B cell (primary cell): ENCODE results near the gene SMYD2.

ENCODE experiments used
- EZH2 ChIP-seq: IDR thresholded peaks from 2 replicates; pipeline ENCODE4 v1.6.1; 2012; ENCODE audit warnings: borderline replicate concordance, low read depth, mild to moderate bottlenecking, moderate library complexity, low read length; ENCODE audit not compliant: insufficient read depth, poor library complexity, severe bottlenecking
- TF ChIP-seq, protein P1 (sequence below): fragments of 200-600 bp; IDR thresholded peaks from one replicate; pipeline ENCODE4 v1.8.0; 2022; ENCODE audit warnings: antibody characterized with exemption, mild to moderate bottlenecking

DNA sequence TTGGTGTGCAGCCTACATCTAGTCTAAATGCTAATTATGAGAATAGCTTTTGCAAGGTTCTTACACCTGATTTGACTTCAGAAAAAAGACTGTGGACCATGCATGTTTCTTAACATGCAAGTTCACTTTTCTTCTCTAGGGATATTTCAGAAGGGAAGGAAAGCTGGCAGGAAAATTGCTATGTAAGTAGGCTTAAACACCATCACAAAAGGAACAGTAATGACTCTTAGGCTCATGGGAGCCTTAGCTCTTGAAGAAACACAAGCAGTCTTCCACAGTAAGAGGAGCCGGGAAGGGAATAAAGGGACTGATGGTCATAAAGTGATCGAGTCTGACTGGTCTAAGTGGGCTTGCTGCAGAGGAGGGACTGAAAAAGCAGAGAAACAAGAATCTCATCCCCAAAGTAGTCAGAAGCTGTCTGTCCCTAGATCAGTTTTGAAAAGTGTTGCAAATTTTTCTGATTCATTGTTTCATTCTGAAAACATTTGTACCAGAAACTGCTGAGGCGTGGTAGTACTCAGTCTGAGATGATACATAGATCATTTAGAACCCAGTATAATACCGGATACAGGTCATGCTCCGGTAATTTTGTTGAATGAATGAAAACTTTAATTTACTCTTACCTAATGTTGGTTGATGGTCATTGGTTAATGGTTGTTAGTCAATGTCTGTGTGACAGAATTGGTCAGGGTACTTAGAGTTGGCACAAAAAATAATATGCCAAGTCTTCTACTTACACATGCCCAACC lies 40.9 kb downstream of the SMYD2 start:
- no peak for TF ChIP-seq EZH2
- TF ChIP-seq, protein P1, sequence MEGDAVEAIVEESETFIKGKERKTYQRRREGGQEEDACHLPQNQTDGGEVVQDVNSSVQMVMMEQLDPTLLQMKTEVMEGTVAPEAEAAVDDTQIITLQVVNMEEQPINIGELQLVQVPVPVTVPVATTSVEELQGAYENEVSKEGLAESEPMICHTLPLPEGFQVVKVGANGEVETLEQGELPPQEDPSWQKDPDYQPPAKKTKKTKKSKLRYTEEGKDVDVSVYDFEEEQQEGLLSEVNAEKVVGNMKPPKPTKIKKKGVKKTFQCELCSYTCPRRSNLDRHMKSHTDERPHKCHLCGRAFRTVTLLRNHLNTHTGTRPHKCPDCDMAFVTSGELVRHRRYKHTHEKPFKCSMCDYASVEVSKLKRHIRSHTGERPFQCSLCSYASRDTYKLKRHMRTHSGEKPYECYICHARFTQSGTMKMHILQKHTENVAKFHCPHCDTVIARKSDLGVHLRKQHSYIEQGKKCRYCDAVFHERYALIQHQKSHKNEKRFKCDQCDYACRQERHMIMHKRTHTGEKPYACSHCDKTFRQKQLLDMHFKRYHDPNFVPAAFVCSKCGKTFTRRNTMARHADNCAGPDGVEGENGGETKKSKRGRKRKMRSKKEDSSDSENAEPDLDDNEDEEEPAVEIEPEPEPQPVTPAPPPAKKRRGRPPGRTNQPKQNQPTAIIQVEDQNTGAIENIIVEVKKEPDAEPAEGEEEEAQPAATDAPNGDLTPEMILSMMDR = no peak
